HepG2 (cell line): Measurements from ENCODE around the gene SERPINI1. TPM values are rescaled to one million over a fixed set of nuclear protein-coding genes. Genes with fewer than 3 reads are reported as not detected.

Experiments
- ATAC-seq: fragments of 200-7000 bp; cut with Tn5 transposase; 3 replicates; pipeline ENCODE4 v1.9.1; 2020; ENCODE audit warnings: mild to moderate bottlenecking, moderate library complexity
- BruUV-seq: library from RNA; stranded (reverse); fragments of 400-500 nt; replicated peaks from 2 replicates; lab custom pipeline; 2021; lab: Mats Ljungman, UMichigan
- CTCF ChIA-PET: fragments of 300-600 bp; formaldehyde crosslinking; extraction: SDS; loops from one replicate; lab custom pipeline; 2021; ENCODE audit warnings: low total read pairs, inconsistent platforms, low intra/inter-chr PET ratio; lab: Yijun Ruan, JAX
- POLR2A ChIA-PET: fragments of 350-600 bp; sonication (Branson Sonifier 250); formaldehyde crosslinking; loops from one replicate; lab custom pipeline; 2020; ENCODE audit warnings: antibody characterized with exemption, inconsistent platforms; lab: Yijun Ruan, JAX
- DNase-seq: peaks from one replicate; pipeline ENCODE4 v3.0.0-alpha.2; 2015; ENCODE audit warnings: low spot score
- FAIRE-seq: peaks from 3 replicates; lab custom pipeline; 2011; peaks lifted over from hg19 to GRCh38; lab: Jason Lieb, UNC
- H2AFZ ChIP-seq: one replicate; pipeline ENCODE4 v1.6.1; 2011; ENCODE audit warnings: low read length, inconsistent platforms
- H3K27ac ChIP-seq: fragments of 300-600 bp; 3 replicates; pipeline ENCODE4 v1.8.0; 2011; ENCODE audit warnings: mixed run types, mild to moderate bottlenecking, mixed read lengths, low read length, inconsistent platforms; ENCODE audit not compliant: insufficient read depth; ENCODE audit errors: extremely low read length
- H3K27me3 ChIP-seq, 2 experiments: fragments of 200-600 bp in 1 of 2; 2 replicates in 1 of 2; 3 replicates in 1 of 2; pipeline versions ENCODE4 v1.6.0 to v1.8.0; 2011; ENCODE audit warnings: low read length in 2 of 2, mild to moderate bottlenecking in 2 of 2, moderate library complexity in 2 of 2, inconsistent platforms in 1 of 2; ENCODE audit not compliant: insufficient read depth in 2 of 2, control insufficient read depth in 1 of 2
- H3K36me3 ChIP-seq, 2 experiments: fragments of 200-600 bp in 1 of 2; replicated peaks in 1 of 2; 2 replicates in 1 of 2; 3 replicates in 1 of 2; pipeline versions ENCODE4 v1.5.1 to v1.8.0; 2011; ENCODE audit warnings: low read length in 2 of 2, inconsistent platforms in 1 of 2; ENCODE audit not compliant: insufficient read depth in 2 of 2, control insufficient read depth in 1 of 2
- H3K4me1 ChIP-seq: 2 replicates; pipeline ENCODE4 v1.5.1; 2012; ENCODE audit warnings: low read length, inconsistent platforms; ENCODE audit not compliant: insufficient read depth
- H3K4me2 ChIP-seq: 2 replicates; pipeline ENCODE4 v1.6.0; 2011; ENCODE audit warnings: low read depth, low read length, inconsistent platforms
- H3K4me3 ChIP-seq, 3 experiments: fragments of 200-600 bp in 1 of 3; sonication (generic), shearing (Covaris generic) in 1 of 3; replicated peaks in 1 of 3; 2 replicates each; pipeline ENCODE4 v1.5.1; 2011 to 2016; ENCODE audit warnings: low read length in 3 of 3, inconsistent platforms in 2 of 3, low read depth in 2 of 3, mild to moderate bottlenecking in 2 of 3, control low read depth in 1 of 3, mixed read lengths in 1 of 3; ENCODE audit not compliant: insufficient read depth in 1 of 3
- H3K79me2 ChIP-seq: one replicate; pipeline ENCODE4 v1.6.1; 2011; ENCODE audit warnings: low read length, inconsistent platforms; ENCODE audit not compliant: insufficient read depth
- H3K9ac ChIP-seq: 2 replicates; pipeline ENCODE4 v1.6.0; 2011; ENCODE audit warnings: mild to moderate bottlenecking, low read depth, low read length, inconsistent platforms; ENCODE audit not compliant: insufficient read depth
- H3K9me3 ChIP-seq: 2 replicates; pipeline ENCODE4 v1.5.1; 2012; ENCODE audit warnings: mild to moderate bottlenecking, low read length
- H4K20me1 ChIP-seq: 2 replicates; pipeline ENCODE4 v1.6.0; 2011; ENCODE audit warnings: inconsistent platforms, mild to moderate bottlenecking, low read length, moderate library complexity; ENCODE audit not compliant: insufficient read depth
- DR1 ChIP-seq: sonication (generic); formaldehyde crosslinking; IDR thresholded peaks from 2 replicates; pipeline ENCODE4 v1.8.0; 2021; ENCODE audit warnings: mild to moderate bottlenecking, missing genetic modification reagents, inconsistent platforms
- MED13 ChIP-seq: sonication (generic); formaldehyde crosslinking; IDR thresholded peaks from 2 replicates; pipeline ENCODE4 v1.5.0; 2020; ENCODE audit warnings: missing genetic modification reagents
- SATB2 ChIP-seq: sonication (generic); formaldehyde crosslinking; IDR thresholded peaks from 2 replicates; pipeline ENCODE4 v1.5.0; 2020; ENCODE audit warnings: missing genetic modification reagents
- SPEN ChIP-seq: sonication (generic); formaldehyde crosslinking; IDR thresholded peaks from 2 replicates; pipeline ENCODE4 v1.5.1; 2020; ENCODE audit warnings: low read depth, mild to moderate bottlenecking, missing genetic modification reagents
- ZNF556 ChIP-seq: sonication (generic); formaldehyde crosslinking; IDR thresholded peaks from 2 replicates; pipeline ENCODE4 v1.4.0; 2020; ENCODE audit warnings: mild to moderate bottlenecking, missing genetic modification reagents, borderline replicate concordance
- ZSCAN29 ChIP-seq: sonication (generic); formaldehyde crosslinking; conservative IDR thresholded peaks from 2 replicates; pipeline ENCODE4 v1.4.0; 2020; ENCODE audit warnings: mild to moderate bottlenecking, missing genetic modification reagents
- WGBS: methylation state at CpG from one replicate; pipeline ENCODE4 v1.1.6; 2017; ENCODE audit warnings: low lambda C conversion rate; 5-methylcytosine and 5-hydroxymethylcytosine counted together
- in situ Hi-C: cut with HindIII; loops from 2 replicates; pipeline ENCODE4 v1.10.0; 2017; ENCODE audit warnings: low pct_unique_long_range_greater_than_20kb; ENCODE audit not compliant: extremely low pct_ligation_motif_present
- intact Hi-C: fragments of 100-400 bp; cut with micrococcal nuclease; formaldehyde crosslinking; loops from one replicate; pipeline ENCODE4 v1.10.0; 2022; ENCODE audit not compliant: unreplicated experiment
- polyA plus RNA-seq, 8 experiments: library from polyadenylated mRNA; depleted of rRNA in 3 of 8; stranded (reverse) in 7 of 8; unstranded in 1 of 8; fragments of >200 nt; fragmentation: Illumina TruSeq in 4 of 8; extraction: Trizol in 4 of 8; gene quantifications; 2 replicates each; pipeline versions ENCODE4 v1.2.1 to v1.2.3, GENCODE V29; 2011 to 2016; ENCODE audit warnings: low read depth in 4 of 8, missing spikeins in 1 of 8, mixed read lengths in 1 of 8; ENCODE audit not compliant: insufficient read depth in 1 of 8
- total RNA-seq, 5 experiments: library from RNA; depleted of rRNA; stranded (reverse); fragments of >200 nt; fragmentation: Illumina TruSeq; extraction: Trizol; gene quantifications; 2 replicates each; pipeline ENCODE4 v1.2.3, GENCODE V29; 2016; ENCODE audit warnings: low read depth in 1 of 5
- TF ChIP-seq, protein P1 (sequence below): IDR thresholded peaks from 2 replicates; pipeline ENCODE4 v1.6.1; 2012; ENCODE audit warnings: low read depth, low read length, improper control_type of control experiment
- TF ChIP-seq, protein P2 (sequence below): sonication (generic); formaldehyde crosslinking; IDR thresholded peaks from 2 replicates; pipeline ENCODE4 v1.5.0; 2020; ENCODE audit warnings: mild to moderate bottlenecking, missing genetic modification reagents, borderline replicate concordance
- TF ChIP-seq, protein P3 (sequence below): IDR thresholded peaks from 2 replicates; pipeline ENCODE4 v1.6.1; 2016; ENCODE audit warnings: mild to moderate bottlenecking, missing biosample characterization, missing genetic modification reagents
- TF ChIP-seq, protein P4 (sequence below): sonication (generic); formaldehyde crosslinking; conservative IDR thresholded peaks from 2 replicates; pipeline ENCODE4 v1.4.0; 2020; ENCODE audit warnings: missing genetic modification reagents
- TF ChIP-seq, protein P5 (sequence below): IDR thresholded peaks from 2 replicates; pipeline ENCODE4 v1.6.1; 2016; ENCODE audit warnings: missing biosample characterization, missing genetic modification reagents, low read depth

Gene SERPINI1
- total and polyA plus RNA-seq, 2 of the 13 experiments (the other 11 are each of a cell fraction or from before 2014, with no cell fraction given) = 14.7 to 58.0 TPM

DNA sequence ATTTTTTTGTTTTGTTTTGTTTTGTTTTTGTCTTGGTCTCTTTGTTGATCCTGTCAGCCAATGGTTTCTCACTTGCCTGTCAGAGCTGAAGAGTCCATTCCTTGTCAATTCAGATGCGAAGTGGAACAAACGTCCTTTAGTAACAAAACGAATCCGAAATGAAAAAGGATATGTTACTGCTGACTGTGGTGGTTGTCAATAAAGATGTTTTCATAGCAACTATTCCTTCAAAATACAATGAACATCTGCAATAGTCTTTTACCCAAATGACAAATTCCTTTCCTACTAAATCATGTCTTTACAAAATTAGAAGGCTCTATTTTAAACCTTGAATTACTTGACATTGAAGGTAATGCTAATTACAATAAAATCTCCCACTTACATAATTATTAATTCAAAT, 134.7 kb downstream of the SERPINI1 start:
- CTCF ChIA-PET = no interaction called here
- no peak for ATAC-seq
- TF ChIP-seq, protein P1, sequence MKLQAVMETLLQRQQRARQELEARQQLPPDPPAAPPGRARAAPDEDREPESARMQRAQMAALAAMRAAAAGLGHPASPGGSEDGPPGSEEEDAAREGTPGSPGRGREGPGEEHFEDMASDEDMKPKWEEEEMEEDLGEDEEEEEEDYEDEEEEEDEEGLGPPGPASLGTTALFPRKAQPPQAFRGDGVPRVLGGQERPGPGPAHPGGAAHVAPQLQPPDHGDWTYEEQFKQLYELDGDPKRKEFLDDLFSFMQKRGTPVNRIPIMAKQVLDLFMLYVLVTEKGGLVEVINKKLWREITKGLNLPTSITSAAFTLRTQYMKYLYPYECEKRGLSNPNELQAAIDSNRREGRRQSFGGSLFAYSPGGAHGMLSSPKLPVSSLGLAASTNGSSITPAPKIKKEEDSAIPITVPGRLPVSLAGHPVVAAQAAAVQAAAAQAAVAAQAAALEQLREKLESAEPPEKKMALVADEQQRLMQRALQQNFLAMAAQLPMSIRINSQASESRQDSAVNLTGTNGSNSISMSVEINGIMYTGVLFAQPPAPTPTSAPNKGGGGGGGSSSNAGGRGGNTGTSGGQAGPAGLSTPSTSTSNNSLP = no peak
- TF ChIP-seq, protein P2, sequence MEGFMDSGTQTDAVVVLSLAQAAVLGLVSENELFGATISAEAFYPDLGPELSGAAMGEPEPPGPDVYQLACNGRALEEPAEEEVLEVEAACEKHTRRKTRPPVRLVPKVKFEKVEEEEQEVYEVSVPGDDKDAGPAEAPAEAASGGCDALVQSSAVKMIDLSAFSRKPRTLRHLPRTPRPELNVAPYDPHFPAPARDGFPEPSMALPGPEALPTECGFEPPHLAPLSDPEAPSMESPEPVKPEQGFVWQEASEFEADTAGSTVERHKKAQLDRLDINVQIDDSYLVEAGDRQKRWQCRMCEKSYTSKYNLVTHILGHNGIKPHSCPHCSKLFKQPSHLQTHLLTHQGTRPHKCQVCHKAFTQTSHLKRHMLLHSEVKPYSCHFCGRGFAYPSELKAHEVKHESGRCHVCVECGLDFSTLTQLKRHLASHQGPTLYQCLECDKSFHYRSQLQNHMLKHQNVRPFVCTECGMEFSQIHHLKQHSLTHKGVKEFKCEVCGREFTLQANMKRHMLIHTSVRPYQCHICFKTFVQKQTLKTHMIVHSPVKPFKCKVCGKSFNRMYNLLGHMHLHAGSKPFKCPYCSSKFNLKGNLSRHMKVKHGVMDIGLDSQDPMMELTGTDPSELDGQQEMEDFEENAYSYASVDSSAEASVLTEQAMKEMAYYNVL (CRISPR knock-in tag) = no peak
- TF ChIP-seq, protein P3, sequence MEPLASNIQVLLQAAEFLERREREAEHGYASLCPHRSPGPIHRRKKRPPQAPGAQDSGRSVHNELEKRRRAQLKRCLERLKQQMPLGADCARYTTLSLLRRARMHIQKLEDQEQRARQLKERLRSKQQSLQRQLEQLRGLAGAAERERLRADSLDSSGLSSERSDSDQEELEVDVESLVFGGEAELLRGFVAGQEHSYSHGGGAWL (CRISPR knock-in tag) = no peak
- TF ChIP-seq MED13 (CRISPR knock-in tag) = no peak
- TF ChIP-seq ZNF556 (CRISPR knock-in tag) = no peak
- TF ChIP-seq, protein P4, sequence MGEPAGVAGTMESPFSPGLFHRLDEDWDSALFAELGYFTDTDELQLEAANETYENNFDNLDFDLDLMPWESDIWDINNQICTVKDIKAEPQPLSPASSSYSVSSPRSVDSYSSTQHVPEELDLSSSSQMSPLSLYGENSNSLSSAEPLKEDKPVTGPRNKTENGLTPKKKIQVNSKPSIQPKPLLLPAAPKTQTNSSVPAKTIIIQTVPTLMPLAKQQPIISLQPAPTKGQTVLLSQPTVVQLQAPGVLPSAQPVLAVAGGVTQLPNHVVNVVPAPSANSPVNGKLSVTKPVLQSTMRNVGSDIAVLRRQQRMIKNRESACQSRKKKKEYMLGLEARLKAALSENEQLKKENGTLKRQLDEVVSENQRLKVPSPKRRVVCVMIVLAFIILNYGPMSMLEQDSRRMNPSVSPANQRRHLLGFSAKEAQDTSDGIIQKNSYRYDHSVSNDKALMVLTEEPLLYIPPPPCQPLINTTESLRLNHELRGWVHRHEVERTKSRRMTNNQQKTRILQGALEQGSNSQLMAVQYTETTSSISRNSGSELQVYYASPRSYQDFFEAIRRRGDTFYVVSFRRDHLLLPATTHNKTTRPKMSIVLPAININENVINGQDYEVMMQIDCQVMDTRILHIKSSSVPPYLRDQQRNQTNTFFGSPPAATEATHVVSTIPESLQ = no peak
- no peak for TF ChIP-seq ZSCAN29
- TF ChIP-seq SATB2 (CRISPR knock-in tag) = no peak
- no peak for TF ChIP-seq DR1 (CRISPR knock-in tag)
- TF ChIP-seq, protein P5, sequence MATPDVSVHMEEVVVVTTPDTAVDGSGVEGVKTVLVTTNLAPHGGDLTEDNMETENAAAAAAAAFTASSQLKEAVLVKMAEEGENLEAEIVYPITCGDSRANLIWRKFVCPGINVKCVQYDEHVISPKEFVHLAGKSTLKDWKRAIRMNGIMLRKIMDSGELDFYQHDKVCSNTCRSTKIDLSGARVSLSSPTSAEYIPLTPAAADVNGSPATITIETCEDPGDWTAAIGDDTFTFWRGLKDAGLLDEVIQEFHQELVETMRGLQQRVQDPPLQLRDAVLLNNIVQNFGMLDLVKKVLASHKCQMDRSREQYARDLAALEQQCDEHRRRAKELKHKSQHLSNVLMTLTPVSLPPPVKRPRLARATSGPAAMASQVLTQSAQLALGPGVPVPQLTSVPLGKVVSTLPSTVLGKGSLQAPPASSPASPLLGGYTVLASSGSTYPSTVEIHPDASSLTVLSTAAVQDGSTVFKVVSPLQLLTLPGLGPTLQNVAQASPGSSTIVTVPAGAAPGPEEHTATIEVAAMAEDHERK (CRISPR knock-in tag) = no peak
- no peak for TF ChIP-seq SPEN (CRISPR knock-in tag)

More for the DNA sequence above, 134.7 kb downstream of the SERPINI1 start:
- no peaks in the 10 kb centered on the region for H3K4me1 ChIP-seq
- no peak overlapping the region for H3K4me3 ChIP-seq
- no peaks in the 10 kb centered on the region for H3K79me2 ChIP-seq
- no peak overlapping the region for H3K4me2 ChIP-seq
- no peak overlapping the region for H3K27ac ChIP-seq
- no peaks in the 10 kb centered on the region for H3K9me3 ChIP-seq
- WGBS = 14% methylated on average over 4 of the region's 4 CpGs
- H3K27me3 ChIP-seq = no peaks in the 10 kb centered on the region
- no TSS peak for BruUV-seq
- POLR2A ChIA-PET = no interaction called here
- no peak for DNase-seq
- no peaks in the 10 kb centered on the region for H4K20me1 ChIP-seq
- in situ Hi-C loops (no loop called here), intact Hi-C loops (no loop called here)
- FAIRE-seq = no peak
- H2AFZ ChIP-seq = no peak overlapping the region
- no peaks in the 10 kb centered on the region for H3K36me3 ChIP-seq
- H3K9ac ChIP-seq = no peak overlapping the region
